ENCODE data around the gene MACROH2A2.
"Not testable (repeated sequence)": the region's sequence is repeated elsewhere in the genome, so short reads cannot be mapped to it uniquely, and the experiment has no call there.

The MACROH2A2 gene

DNA sequence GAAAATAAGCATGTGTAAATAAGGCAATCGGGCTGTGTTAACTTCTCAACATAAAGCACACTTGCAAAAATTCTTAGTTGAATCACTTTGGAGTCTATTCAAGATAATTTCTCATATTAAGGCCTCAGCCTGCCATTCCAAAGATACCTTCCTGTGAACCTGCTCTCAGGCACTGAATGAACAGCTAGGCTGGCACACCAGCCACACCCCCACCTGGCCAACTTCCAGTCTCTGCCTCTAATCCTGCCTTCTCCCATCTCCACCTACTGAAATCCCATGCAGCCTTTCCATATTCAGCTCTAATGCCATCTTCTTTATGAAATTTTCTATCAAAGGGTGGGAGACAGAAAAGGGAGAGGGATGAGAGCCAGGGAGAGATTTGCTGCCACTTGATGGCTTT, 17.1 kb upstream of the MACROH2A2 start:
- Histone ChIP-seq H3K4me3 (no peak overlapping the region), H3K9me3 (peaks cover 0 to 16% (median 0%) of the 10 kb centered on the region in 3 donors), H3K27ac (no peak overlapping the region), H3K36me3 (no peaks in the 10 kb centered on the region), H3K27me3 (no peaks in the 10 kb centered on the region), H3K4me1 (no peaks in the 10 kb centered on the region)
- TF ChIP-seq, protein P1, sequence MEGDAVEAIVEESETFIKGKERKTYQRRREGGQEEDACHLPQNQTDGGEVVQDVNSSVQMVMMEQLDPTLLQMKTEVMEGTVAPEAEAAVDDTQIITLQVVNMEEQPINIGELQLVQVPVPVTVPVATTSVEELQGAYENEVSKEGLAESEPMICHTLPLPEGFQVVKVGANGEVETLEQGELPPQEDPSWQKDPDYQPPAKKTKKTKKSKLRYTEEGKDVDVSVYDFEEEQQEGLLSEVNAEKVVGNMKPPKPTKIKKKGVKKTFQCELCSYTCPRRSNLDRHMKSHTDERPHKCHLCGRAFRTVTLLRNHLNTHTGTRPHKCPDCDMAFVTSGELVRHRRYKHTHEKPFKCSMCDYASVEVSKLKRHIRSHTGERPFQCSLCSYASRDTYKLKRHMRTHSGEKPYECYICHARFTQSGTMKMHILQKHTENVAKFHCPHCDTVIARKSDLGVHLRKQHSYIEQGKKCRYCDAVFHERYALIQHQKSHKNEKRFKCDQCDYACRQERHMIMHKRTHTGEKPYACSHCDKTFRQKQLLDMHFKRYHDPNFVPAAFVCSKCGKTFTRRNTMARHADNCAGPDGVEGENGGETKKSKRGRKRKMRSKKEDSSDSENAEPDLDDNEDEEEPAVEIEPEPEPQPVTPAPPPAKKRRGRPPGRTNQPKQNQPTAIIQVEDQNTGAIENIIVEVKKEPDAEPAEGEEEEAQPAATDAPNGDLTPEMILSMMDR (IDR thresholded peaks at IDR 0.05), result no peak
- no peak for DNase-seq
- intact Hi-C loops (cut with DNase I; ENCODE audit: low total_unique reads), result no loop called here

DNA sequence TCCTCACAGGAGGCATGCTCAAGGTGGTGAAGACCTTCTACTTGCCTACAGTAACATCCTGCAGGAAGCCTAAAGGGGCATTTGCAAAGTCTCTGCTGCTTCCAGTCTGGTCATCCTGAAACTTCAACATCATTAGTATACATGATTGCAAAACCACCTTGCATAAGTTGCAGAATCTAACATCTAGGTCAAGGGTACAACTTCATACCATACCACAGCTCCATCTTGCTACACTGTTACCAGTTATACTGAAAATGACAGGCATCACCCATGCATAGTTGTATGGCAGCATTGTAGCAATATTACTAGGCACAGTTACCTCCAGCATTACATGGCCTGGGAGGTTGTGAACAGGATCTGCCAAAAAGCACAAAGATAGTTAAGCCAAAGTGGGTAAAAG, 13.7 kb upstream of the MACROH2A2 start:
- TF ChIP-seq, protein P1 (IDR thresholded peaks at IDR 0.05), result no peak
- no peak for DNase-seq
- H3K27me3 ChIP-seq, result no peaks in the 10 kb centered on the region
- no peak overlapping the region for H3K4me3 ChIP-seq
- no peaks in the 10 kb centered on the region for H3K4me1 ChIP-seq
- no peak overlapping the region for H3K27ac ChIP-seq
- intact Hi-C loops (cut with DNase I; ENCODE audit: low total_unique reads), result no loop called here
- H3K36me3 ChIP-seq, result no peaks in the 10 kb centered on the region
- H3K9me3 ChIP-seq, result peaks cover 0 to 13% (median 0%) of the 10 kb centered on the region in 3 donors

DNA sequence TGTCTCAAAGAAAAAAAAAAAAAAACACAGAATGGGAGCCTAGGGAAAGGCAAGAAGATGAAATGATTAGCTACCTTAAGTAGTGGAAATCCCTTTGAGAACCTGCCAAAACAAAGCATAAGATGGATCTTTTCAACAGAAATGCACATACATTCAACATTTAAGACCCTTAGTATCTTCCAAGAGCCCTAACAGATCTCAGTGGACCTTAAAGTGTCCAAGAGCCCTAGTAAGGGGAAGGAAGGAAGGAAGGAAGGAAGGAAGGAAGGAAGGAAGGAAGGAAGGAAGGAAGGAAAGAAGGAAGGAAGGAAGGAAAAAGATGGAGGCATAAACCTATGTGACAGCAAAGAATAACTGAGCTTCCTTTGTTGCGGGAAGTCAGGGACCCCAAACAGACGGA, 11.6 kb upstream of the MACROH2A2 start:
- TF ChIP-seq, protein P1 (IDR thresholded peaks at IDR 0.05), result no peak
- intact Hi-C loops (cut with DNase I; ENCODE audit: low total_unique reads), result no loop called here
- no peak for DNase-seq
- no peak overlapping the region for H3K4me3 ChIP-seq
- no peak overlapping the region for H3K27ac ChIP-seq
- no peaks in the 10 kb centered on the region for H3K27me3 ChIP-seq
- no peaks in the 10 kb centered on the region for H3K36me3 ChIP-seq
- H3K9me3 ChIP-seq, result peaks cover 0 to 13% (median 0%) of the 10 kb centered on the region in 3 donors
- H3K4me1 ChIP-seq, result no peaks in the 10 kb centered on the region

DNA sequence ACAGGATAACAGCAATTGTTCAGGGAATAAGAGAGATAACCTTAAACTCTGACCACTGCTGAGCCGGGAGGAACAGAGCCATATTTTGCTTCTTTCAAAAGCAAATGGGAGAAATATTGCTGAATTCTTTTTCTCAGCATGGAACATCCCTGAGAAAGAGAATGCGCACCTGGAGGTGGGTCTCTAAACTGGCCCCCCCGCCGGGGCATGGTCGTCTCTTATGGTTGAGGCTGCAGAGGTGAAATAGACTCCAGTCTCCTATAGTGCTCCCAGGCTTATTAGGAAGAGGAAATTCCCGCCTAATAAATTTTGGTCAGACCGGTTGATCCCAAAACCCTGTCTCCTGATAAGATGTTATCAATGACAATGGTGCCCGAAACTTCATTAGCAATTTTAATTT, 10.9 kb upstream of the MACROH2A2 start:
- peaks cover 0 to 13% (median 0%) of the 10 kb centered on the region in 3 donors for H3K9me3 ChIP-seq
- intact Hi-C loops (cut with DNase I; ENCODE audit: low total_unique reads); H3K27ac ChIP-seq; H3K36me3 ChIP-seq; H3K27me3 ChIP-seq; H3K4me3 ChIP-seq; H3K4me1 ChIP-seq; DNase-seq: not testable (repeated sequence)

DNA sequence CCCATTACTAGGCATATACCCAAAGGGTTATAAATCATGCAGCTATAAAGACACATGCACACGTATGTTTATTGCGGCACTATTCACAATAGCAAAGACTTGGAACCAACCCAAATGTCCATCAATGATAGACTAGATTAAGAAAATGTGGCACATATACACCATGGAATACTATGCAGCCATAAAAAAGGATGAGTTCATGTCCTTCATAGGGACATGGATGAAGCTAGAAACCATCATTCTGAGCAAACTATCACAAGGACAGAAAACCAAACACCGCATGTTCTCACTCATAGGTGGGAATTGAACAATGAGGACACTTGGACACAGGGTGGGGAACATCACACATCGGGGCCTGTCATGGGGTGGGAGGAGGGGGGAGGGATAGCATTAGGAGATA, 5.6 kb upstream of the MACROH2A2 start:
- intact Hi-C loops (cut with DNase I; ENCODE audit: low total_unique reads); H3K27ac ChIP-seq: not testable (repeated sequence)

DNA sequence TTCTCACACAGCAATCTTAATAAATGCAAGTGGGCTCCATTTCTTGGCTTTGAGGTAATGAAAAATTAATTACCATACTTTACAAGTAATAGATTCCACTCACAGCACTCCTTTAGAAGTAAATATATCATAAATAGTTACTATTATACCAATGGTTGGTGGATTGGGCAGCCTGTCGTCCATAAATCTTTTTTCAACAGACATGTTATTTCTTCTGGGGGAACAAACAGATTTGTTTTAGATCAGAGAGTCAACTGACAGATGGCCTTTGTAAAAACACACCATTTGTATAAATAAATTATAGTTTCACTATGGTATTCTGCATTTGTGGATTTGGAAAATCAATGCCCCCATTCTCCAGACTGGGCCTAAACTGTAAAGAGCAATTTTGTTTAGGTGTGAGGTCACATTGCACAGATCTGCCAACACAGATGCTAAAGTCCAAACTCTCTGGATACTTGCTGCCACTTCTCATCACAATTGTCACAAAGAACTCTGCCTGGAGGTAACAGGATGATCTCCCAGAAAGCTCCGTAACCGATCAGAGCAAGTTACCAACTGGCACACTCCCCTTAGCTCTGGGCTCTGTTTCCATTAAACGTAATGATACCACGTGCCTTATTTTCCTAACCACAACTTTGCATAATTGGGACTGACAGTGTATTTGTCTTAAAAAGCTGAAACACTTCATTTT, 4.5 kb upstream of the MACROH2A2 start:
- TF ChIP-seq, protein P1 (IDR thresholded peaks at IDR 0.05), result no peak
- no peak for DNase-seq
- intact Hi-C loops (cut with DNase I; ENCODE audit: low total_unique reads), result no loop called here

More for the DNA sequence above, 5.6 kb upstream of the MACROH2A2 start:
- DNase-seq, H3K4me1 ChIP-seq, H3K9me3 ChIP-seq, H3K36me3 ChIP-seq, H3K27me3 ChIP-seq, H3K4me3 ChIP-seq: not testable (repeated sequence)

More for the DNA sequence above, 4.5 kb upstream of the MACROH2A2 start:
- Histone ChIP-seq H3K9me3 (no peaks in the 10 kb centered on the region), H3K27me3 (peaks cover 0 to 6% of the 10 kb centered on the region in 2 donors), H3K4me3 (no peak overlapping the region), H3K27ac (no peak overlapping the region), H3K4me1 (peaks cover 0 to 13% (median 7%) of the 10 kb centered on the region in 4 donors), H3K36me3 (no peaks in the 10 kb centered on the region)

Data from tibial artery (tissue), 4 donors.